Measurements from ENCODE around the gene FCHO2.

Gene FCHO2

DNA sequence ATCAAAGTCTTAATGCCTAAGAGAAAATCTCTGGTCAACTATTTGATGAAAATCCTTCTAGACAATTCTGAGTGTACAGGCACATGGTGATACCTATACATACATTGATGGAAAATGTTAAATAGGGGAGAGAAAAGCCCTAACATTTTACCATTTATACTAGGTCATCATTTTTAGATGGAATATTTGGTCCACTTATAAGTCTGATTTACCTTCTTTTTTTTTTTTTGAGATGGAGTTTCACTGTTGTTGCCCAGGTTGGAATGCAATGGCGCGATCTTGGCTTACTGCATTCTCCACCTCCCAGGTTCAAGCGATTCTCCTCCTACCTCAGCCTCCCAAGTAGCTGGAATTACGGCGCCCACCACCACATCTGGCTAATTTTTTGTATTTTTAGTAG is 81.7 kb downstream of the FCHO2 start:
- DNase-seq: no peak

DNA sequence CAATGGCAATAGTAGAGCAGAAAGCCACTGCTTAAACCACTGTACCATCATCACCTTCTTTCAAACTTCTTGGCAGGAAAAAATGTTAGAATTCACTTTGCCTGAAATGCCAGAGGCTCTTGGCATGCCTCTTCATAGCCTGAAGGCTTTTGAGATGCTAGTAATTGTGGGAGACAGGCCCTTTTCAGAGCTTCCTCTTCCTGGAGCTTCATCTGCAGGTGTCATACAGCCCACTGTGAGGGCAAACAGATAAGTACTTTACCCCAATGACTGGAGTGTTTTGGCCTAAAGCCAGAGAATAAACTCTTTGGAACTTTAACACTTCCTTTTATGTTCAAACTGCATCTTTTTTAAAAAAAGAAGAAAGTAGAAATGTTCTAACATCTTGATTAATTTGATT is 83.2 kb downstream of the FCHO2 start:
- DNase-seq: no peak

DNA sequence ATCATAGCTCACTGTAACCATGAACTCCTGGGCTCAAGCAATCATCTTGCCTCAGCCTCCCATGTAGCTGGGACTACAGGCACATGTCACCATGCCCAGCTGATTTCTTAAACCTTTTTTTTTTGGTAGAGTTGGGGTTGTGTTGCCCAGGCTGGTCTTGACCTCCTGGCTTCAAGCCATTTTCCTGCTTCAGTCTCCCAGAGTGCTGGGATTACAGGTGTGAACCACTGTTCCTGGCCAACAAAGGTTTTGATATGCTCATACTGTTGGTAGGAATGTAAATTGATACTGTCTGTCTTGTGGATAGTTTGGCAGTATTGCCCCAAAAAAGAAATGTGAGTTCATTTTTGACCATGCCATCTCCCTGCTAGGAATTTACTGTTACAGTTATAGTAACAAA is 87.2 kb downstream of the FCHO2 start:
- no peak for DNase-seq

DNA sequence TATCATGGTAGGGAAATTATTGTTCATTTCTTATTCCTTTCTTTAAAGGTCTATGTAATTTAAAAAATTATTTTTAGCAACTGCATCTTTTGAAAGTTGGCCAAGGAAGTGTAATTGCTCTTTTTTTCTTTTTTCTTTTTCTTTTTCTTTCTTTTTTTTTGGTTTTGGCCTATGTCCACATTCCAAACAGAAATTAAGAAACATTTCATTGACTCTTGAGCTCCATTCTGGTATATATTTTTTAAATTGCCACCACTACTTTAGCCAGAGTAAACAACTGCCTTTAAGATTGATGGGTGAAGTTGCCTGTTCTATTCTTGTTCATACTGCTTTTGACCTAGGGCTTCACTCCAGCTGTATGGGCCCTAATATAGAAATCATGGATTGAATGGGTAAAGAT is 88.7 kb downstream of the FCHO2 start:
- no peak for DNase-seq

DNA sequence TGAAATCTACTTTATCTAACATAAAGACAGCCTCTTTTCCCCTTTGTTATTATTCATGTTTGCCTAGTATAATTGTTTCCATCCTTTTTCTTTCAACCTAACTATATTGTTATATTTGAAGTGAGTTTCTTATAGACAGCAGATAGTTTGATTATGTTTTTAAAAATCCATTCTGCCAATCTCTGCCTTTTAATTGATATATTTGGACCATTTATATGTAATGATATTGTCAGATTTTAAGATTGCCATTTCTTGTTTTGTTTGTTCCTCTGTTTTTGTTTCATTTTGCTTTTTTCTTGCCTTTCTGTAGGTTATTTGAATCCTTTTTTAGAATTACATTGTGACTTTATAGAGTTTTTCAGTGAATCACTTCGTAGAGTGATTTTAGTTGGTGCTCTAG is 89.8 kb downstream of the FCHO2 start:
- no peak for DNase-seq

DNA sequence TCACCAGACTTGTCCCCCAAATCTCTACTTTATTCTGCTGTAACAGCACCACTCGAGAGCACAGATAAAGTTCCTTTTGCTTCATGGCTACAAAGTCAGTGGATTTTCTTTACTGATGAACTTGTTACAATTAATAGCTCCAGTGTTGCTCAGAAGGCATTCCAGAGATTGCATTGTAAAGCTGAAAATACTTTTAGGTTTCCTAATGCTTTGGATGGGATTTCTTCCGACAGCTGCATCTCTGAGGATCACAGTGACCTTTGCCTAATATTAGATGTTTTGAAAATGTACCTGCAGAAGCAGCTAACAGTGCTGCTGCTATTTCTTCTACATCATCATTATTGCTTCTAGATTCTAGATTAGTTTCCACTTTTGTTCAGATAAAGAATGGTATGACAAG is 105.8 kb downstream of the FCHO2 start:
- no peak for DNase-seq

DNA sequence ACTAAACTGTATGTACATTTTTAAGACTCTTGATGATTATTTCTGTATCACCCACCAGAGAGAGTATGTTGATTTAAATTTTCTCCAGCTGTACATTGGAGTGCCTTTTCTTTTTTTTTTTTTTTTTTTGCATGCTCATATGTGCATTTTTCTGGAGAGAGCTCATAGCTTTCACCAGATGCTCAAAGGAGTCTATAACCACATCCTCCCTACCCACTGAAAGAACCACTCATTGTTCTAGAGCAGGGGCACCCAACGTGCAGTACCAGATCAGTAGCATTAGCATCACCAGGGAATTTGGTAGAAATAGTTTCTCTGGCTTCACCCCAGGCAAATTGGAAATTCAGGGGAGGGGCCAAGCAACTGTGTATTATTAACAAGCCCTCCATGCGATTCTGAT is 110.6 kb downstream of the FCHO2 start:
- DNase-seq: no peak

DNA sequence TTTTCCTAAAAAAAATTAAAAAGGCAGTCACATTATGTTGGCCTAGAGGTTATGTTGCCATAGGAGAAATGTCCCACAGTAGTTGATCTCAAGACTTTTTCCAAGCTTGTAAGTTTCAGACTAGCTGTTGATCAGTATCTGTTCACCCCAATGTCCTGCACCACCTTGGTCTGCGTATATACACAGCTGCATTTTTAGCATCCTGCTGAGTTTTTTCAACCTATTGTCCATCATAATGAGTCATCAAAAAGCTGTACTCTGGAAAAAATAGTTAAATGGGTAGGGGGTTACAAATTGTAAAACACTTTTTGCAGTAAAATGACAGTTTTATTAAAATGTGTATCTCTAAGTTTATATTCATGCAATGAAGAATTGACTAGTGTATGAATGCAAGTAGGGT is 111.4 kb downstream of the FCHO2 start:
- no peak for DNase-seq

DNA sequence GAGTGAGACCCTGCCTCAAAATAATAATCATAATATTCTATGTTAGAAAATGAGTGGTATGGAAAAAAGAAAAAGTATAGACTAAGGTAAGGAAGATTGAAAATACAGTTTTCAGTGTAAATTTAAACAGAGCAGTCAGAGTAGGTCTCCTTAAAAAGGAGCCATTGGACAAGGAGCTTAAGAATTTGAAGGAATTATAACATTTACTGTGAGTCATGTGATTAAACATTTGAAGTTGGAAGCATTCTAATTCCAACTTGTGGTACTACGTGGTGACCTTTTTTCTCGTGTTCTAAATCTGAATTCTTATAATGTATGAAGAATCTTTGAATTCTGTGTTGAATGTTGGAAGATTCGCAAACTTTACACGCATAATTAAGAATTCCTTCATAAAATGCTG is 125.3 kb downstream of the FCHO2 start:
- no peak for DNase-seq

DNA sequence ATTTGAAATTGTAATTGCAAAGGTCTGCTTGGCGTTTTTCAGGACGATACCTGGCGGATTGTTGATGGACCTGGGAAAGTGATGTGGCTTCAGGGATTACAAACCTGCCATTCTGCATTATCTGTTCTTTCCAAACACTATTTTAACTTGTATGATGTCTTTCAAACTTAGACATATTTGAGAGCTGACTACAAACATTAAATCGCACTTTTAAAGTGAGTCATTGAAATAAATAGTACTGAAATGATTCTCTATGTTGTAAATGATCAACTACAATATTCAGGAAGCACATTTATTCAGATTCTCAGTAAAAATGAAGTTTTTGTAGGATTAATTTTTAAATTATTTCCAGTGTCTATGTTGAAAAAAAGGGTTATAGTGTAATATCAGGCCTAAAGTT is 132.2 kb downstream of the FCHO2 start:
- DNase-seq: no peak

DNA sequence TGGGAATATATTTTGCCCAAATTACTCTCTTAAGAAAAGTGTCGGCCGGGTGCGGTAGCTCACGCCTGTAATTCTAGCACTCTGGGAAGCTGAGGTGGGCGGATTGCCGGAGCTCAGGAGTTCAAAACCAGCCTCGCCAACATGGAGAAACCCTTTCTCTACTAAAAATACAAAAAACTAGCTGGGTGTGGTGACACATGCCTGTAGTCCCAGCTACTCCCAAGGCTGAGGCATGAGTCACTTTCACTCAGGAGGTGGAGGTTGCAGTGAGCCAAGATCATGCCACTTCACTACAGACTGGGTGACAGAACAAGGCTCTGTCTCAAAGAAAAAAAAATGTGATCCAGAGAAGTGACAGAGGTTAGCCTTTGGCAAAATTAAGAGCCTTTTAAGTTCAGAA is 138.1 kb downstream of the FCHO2 start:
- no peak for DNase-seq

DNA sequence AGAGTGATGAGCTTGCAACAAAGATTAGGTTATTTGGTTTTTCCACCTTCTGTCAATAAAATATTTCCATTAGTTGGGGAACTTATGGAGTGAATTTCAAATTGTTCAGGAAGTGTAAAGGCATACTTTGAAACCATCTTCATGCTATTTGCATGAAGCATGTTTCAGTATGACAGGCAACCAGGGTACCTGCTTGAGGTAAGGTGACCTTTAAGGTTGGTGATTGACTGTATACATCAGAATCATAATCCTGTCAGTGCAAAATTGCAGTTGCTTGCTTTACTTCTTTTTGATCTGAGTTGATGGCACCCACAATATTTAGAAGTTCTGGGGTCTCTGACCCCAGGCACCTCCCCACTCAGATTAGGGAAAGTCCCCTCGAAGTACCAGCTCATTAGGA is 138.6 kb downstream of the FCHO2 start:
- no peak for DNase-seq

DNA sequence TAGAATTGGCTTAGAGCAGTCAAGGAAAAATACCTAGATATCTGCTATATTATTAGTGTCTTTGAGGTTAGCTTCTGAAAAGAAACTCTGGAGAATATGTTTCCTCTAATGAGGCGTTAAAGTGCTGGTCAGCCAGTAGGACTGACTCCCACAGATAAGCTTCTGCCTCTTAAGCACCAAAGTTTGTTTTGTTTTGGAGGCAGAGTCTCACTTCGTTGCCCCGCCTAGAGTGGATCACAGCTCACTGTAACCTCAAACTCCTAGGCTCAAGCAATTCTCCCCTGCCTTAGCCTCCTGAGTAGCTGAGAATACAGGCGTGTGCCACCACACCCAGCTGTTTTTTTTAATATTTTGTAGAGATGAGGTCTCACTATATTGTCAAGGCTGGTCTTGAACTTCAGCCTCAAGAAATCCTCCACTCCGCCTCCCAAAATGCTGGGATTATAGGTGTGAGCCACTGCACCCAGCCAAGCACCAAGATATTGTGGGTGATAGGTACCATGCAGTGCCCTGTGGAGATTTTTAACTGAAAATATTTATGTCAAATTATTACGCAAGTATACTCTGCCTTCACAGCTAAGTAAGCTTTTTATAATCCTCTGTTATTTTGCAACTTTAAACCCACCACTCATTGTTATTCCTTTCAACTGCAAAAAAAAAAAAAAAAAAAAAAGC is 139.9 kb downstream of the FCHO2 start:
- no peak for DNase-seq

DNA sequence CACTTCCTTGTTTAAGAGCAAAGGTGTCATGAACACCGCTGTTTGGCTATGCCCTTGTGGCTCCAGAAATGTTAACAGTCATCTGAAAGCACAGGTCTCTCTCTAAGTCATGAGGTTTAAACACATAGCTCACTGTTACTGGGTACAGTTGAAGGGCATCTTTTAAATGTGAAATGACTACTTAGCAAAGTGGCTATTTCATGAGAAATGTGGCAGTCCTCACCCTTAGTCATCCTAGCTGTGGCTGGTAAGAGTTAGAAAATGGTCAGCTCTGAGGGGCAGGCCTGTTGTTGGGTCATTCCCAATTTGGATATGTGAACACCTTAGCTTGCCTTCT is 140.4 kb downstream of the FCHO2 start:
- no peak for DNase-seq

DNA sequence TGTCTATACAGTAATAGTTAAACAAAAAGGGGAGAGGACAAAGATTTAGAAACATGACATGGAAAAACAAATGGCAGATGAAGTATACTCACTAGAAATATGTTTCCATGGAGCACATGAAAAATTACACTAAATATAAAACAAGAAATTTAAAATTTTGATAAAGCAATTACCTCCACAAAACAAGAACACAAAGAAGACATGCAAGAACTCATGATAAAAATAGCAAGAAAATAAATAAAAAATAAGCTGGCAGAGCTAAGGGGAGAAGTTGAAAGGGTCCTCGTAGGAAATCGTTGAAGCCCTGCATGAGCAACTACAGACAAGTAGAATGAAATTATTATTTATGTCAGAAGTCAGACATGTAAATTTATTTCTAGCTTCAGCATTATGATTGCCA is 141.9 kb downstream of the FCHO2 start:
- no peak for DNase-seq

DNA sequence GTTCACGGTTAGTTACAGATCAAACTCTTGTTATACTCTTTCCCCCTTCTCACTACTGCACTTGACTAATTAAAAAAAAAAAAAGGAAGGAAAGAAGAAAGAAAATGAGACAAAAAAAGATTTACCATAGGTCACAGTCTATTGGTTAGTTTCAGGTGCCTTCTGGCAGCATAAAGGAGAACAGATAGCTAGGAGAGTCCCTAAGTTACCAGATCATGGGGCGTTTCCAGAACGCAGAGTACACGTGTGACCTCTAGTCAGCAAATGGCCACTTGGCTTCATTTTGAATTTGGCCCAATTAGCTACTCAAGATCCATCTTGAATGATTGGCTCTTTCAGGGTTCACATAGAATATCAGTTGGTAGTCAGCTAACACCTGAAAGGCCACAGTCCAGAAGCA is 144.3 kb downstream of the FCHO2 start:
- DNase-seq: no peak

DNA sequence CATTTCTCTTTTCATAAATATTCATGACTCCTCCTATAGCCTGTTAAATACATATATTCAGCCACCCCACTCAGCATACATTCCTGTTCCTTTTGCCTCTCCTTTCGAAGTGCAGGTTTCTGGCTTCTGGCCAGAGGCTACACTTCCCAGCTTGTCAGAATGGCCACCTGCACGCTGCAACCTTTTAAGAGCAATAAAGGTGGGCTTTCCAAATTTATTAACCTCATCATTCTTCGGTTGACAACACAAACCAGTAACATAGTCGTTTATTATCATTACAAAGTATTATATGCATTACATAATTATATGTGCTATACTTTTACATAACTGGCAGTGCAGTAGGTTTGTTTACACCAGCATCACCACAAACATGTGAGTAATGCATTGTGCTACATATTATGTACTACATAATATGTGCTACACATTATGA is 148.0 kb downstream of the FCHO2 start:
- no peak for DNase-seq

DNA sequence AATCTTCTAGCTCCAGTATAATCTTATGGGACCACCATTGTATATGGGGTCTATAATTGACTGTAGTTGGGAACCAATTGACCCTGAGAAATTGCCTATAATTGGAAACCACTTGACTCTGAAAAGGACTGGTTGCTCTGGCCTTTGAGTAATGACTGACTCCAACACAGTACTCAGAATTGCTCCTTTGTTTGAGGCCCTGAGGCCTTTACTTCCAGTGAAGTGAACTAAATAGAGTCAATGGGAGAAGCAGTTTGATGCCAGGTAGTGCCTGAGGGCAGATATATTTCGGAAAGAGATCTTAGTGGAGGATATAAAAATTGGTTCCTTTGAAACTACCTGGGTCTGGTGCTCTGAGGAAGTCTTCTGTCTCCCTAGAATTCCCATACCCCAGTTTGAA is 148.5 kb downstream of the FCHO2 start:
- DNase-seq: no peak

DNA sequence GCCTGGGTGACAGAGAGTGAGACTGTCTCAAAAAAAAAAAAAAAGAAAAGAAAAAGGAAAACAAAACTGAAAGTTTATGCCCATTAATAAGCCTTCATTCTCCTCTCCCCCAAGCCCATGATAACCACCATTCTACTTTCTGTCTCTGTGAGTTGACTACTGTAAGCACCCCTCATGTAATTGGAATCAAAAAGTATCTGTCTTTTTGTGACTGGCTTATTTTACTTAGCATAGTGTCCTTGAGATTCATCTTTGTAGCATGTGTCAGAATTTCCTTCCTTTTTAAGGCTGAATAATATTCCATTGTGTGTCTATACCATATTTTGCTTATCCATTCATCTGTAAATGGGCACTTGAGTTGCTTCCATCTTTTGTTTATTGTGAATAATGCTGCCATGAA is 150.5 kb downstream of the FCHO2 start:
- no peak for DNase-seq

DNA sequence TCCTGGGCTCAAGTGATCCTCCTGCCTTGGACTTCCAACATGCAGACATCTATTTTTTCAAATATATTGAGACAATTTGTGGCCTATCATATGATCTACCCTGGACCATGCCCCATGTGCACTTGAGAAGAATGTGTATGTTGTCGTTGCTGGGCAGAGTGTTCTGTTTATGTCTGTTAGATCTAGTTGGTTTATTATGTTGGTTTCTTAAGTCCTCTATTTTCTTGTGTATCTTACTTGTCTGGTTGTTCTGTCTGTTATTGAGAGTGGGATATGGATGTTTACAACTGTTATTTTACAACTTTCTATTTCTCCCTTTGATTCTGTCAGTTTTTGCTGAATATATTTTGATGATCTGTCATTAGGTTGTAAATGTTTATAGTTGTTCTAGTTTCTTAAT is 154.3 kb downstream of the FCHO2 start:
- no peak for DNase-seq

DNA sequence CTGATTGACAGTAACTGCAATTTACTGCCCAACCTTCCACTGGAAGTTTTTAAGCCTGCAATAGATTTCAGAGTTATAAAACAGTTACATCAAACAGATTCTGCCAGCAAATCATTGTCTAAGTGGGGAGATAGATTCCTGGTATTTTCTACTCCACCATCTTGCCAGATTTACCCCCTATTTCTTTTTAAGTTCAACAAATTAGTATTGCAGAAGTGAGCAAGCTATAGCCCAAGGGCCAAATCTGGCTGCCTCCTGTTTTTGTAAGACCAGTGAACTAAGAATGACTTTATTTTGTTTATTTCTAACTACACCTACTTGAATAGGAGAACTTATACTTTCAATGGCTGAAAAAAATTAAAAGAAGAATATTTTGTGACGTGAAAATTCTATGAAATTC is 155.7 kb downstream of the FCHO2 start:
- no peak for DNase-seq

DNA sequence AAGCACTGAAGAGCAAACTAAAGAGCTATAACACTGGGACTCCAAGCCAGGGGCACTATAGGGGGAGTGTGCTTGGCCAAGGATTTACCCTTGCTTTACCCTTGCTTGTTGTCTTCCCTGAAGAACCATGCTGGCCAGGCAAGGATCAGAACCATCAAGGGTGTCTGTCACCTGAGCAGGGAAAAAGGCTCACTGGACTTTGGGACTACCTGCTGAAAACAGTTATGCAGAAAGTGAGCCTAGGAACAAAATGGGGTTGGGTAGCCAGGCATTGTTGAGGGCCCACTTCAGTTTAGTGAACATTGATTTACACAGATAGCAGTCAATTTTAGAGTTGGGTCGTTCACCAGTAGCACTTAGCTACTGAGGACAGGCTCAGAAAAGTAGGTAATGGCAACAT is 156.5 kb downstream of the FCHO2 start:
- DNase-seq: no peak

DNA sequence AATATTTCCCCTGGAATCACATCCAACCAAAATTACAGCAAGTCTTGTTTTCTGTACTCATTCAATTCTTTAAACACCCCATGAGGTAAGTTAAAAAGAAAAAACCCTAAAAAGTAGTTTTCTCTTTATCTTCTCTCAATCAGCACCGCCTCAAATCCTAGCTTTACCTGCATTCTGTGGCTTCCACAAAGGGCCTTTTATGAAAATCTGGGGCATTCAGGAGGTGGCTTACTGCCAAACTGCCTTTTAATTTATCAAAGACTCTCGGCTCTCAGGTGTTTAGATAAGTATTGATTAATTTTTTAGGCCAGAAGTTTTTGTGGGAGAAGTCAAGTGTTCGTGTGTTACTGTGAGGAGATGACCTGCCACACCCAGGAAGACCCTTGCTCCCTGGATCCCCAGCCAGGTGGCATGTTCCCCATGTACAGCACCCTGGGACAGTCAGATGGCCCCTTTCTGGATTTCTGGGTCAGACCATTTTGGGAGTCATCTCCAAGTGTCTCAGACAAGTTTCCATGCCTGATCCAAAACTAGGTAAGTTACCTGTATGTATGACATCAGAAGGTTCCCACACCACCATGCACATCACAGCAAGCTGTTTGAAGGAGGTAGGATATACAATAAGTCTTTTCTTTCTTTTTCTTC is 158.3 kb downstream of the FCHO2 start:
- DNase-seq: no peak

DNA sequence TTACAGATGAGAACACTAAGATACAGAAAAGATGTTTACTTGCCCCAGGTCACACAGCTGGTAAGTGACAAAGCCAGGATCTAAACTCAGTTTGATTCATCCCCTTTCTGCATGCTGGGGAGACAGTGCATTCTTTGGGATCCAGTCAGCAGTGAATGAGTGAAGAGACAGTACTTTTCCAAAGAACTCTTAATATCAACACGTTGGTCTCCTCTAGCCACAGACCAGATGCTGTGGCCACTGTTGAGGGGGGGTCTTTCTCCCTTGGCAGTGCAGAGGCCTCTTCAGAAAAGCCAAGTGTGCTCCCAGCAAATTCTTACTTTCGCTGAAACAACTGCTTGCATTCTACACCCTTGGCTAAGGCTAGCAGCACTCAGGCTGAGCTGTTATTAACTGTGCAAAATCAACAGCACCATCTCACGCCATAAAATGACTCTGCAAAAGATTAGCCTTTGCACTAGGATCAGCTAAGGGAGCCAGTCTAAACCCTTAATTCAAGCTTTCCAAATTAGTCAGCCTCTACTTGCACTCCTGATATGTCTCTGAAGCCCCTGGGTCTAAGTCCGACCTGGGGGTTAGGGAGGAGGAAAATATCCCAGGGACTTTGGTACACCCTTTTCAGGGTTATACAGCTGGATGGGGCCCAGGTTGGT is 159.7 kb downstream of the FCHO2 start:
- no peak for DNase-seq

DNA sequence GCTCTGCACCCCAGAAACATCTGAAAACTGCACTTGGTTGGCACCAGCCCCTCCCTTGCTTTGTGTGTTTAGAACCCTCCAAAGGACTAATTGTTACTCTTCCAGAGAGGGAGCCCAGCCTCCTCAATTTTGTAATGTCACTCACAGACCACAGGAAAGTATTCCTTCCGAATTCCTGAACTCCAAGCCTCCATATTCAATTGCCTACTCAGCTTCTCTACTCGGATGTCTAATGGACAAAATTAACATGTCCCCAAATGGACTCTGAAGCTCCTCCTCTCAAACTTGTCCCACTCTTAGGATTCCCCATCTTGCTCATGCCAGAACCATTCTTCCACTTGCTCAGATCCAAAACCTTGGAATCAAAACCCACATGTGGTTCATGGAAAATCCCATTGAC is 160.7 kb downstream of the FCHO2 start:
- DNase-seq: no peak

Data from stimulated activated CD4-positive, alpha-beta T cell treated with anti-CD3 and anti-CD28 coated beads, Interleukin-4, amount 100 ng/mL, for 24 hours (primary cell).